ENCODE measurements around the gene TBC1D14.

Gene TBC1D14

GRCh38 chr4:7007944-7008343 is 98.3 kb downstream of the TBC1D14 start:
- Histone ChIP-seq H3K27ac (no peak overlapping the region), H3K4me3 (no peak overlapping the region), H3K27me3 (no peaks in the 10 kb centered on the region), H3K9me3 (no peaks in the 10 kb centered on the region), H3K9ac (no peak overlapping the region), H3K4me2 (no peak overlapping the region), H3K4me1 (peaks cover 29% of the 10 kb centered on the region), H4K20me1 (peaks cover 91% of the 10 kb centered on the region), H3K36me3 (peaks cover 92% of the 10 kb centered on the region)
- no peak for TF ChIP-seq Cebpa-rat (IDR thresholded peaks at IDR 0.05)

GRCh38 chr4:7009564-7009963 is 99.9 kb downstream of the TBC1D14 start:
- Histone ChIP-seq H4K20me1 (peaks cover 91% of the 10 kb centered on the region), H3K9ac (no peak overlapping the region), H3K36me3 (peaks cover 90% of the 10 kb centered on the region)

DNA sequence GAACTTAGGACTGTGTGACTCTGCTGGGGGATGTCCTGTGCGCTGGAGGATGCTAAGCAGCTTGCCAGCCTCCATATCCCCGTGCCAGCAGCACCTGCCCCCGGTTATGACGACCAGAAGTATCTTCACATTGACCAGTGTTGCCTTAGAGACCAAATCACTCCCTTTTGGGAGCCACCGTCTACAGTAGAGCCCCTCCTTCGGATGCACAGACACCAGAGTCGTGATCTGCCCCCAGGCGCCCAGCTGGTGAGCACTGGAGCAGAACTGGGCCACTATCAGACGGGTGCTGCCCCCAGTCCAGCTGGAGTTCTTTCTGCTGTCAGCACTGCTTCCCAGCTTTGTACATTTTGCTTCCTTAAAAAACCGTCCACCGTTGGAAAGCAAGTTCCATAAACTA is 103.5 kb downstream of the TBC1D14 start:
- H3K4me3 ChIP-seq, result no peak overlapping the region; the same call in 1 of the 2 replicates
- no peaks in the 10 kb centered on the region for H3K9me3 ChIP-seq
- H3K4me2 ChIP-seq, result peak overlapping the region; percentile 71
- no peak for TF ChIP-seq Cebpa-rat (IDR thresholded peaks at IDR 0.05)
- no peak overlapping the region; the same call in 1 of the 2 replicates for H3K9ac ChIP-seq
- peak overlapping the region; percentile 32; the same call in 1 of the 2 replicates for H3K27ac ChIP-seq
- peaks cover 53% of the 10 kb centered on the region for H3K4me1 ChIP-seq
- H3K36me3 ChIP-seq, result peaks cover 90% of the 10 kb centered on the region
- H4K20me1 ChIP-seq, result peaks cover 93% of the 10 kb centered on the region
- no peaks in the 10 kb centered on the region for H3K27me3 ChIP-seq

More at GRCh38 chr4:7009564-7009963, 99.9 kb downstream of the TBC1D14 start:
- Histone ChIP-seq H3K9me3 (no peaks in the 10 kb centered on the region), H3K27ac (no peak overlapping the region), H3K4me1 (peaks cover 32% of the 10 kb centered on the region), H3K4me2 (no peak overlapping the region), H3K27me3 (no peaks in the 10 kb centered on the region), H3K4me3 (no peak overlapping the region)
- TF ChIP-seq Cebpa-rat (IDR thresholded peaks at IDR 0.05), result no peak

GRCh38 chr4:7014815-7015214 is 105.2 kb downstream of the TBC1D14 start:
- no peak for TF ChIP-seq Cebpa-rat (IDR thresholded peaks at IDR 0.05)
- Histone ChIP-seq H3K36me3 (peaks cover 90% of the 10 kb centered on the region), H3K9ac (no peak overlapping the region), H3K27ac (peak overlapping the region; percentile 50), H3K4me3 (no peak overlapping the region), H3K4me1 (peaks cover 53% of the 10 kb centered on the region), H4K20me1 (peaks cover 96% of the 10 kb centered on the region), H3K27me3 (no peaks in the 10 kb centered on the region), H3K9me3 (no peaks in the 10 kb centered on the region), H3K4me2 (peak overlapping the region; percentile 71; the same call in 1 of the 2 replicates)

DNA sequence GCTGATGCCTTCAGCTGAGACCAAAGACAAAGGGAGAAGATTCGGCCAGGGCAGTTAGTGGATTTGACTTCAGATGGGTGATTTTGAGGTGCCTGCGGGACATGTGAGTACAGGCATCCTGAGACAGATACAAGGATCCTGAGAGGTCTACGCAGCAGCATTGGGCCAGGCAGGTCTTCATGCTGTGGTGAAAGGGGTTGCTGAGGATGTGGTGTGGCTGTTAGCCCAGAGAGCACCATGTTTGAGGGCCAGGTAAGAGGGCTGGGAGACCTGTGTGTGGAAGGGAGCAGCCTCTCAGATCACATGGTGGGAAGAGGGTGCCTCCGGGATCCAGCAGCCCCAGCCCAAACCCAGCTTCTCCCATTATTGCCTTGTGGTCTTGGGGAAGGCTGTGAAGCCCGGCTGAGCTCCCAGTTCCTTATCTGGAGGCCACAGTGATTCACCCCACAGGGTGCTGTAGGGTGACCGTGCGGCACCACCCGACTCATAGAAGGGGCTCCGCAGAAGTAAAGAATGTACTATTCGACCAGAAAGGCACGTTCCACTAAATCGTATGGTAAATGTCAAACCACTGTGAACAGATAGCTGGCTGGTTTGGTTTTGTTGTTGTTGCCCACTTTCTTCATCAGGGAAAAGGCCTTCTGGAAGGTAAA is 105.9 kb downstream of the TBC1D14 start:
- H3K27me3 ChIP-seq, result no peaks in the 10 kb centered on the region
- peaks cover 96% of the 10 kb centered on the region for H4K20me1 ChIP-seq
- no peak for TF ChIP-seq Cebpa-rat (IDR thresholded peaks at IDR 0.05)
- peak overlapping the region; percentile 50 for H3K27ac ChIP-seq
- peaks cover 90% of the 10 kb centered on the region for H3K36me3 ChIP-seq
- H3K4me3 ChIP-seq, result no peak overlapping the region
- no peaks in the 10 kb centered on the region for H3K9me3 ChIP-seq
- H3K4me1 ChIP-seq, result peaks cover 53% of the 10 kb centered on the region
- H3K9ac ChIP-seq, result no peak overlapping the region
- no peak overlapping the region for H3K4me2 ChIP-seq

GRCh38 chr4:7016086-7016485 is 106.5 kb downstream of the TBC1D14 start:
- H3K9me3 ChIP-seq, result no peaks in the 10 kb centered on the region
- peaks cover 53% of the 10 kb centered on the region for H3K4me1 ChIP-seq
- peaks cover 90% of the 10 kb centered on the region for H3K36me3 ChIP-seq
- no peak overlapping the region for H3K4me2 ChIP-seq
- no peak overlapping the region for H3K4me3 ChIP-seq
- H4K20me1 ChIP-seq, result peaks cover 96% of the 10 kb centered on the region
- no peak for TF ChIP-seq Cebpa-rat (IDR thresholded peaks at IDR 0.05)
- 0 out of 2 replicates have a peak overlapping the region, but pooled peaks have one; percentile 17 for H3K9ac ChIP-seq
- H3K27ac ChIP-seq, result peak overlapping the region; percentile 50
- H3K27me3 ChIP-seq, result no peaks in the 10 kb centered on the region

DNA sequence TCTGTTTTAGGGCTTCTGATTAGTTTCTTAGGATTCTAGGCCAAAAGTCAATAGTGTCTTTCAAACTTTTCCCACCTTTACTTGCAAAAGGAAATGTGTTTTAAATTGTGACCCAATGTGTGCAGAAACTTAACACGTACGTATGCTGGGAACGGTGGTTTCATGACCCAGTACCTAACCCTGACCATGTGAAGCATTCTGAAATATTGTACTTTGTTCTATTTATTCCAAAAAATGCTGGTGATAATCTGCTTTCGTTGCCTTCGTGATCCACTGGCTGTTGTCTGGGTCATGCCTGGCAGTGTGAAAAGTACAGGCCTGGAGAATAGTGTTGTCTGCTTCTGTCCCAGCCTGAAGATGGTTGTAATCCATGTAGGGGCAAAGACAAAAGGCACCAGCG is 106.9 kb downstream of the TBC1D14 start:
- H3K27me3 ChIP-seq, result no peaks in the 10 kb centered on the region
- peaks cover 90% of the 10 kb centered on the region for H3K36me3 ChIP-seq
- H3K27ac ChIP-seq, result peak overlapping the region; percentile 50
- H3K9ac ChIP-seq, result peak overlapping the region; percentile 17; the same call in 1 of the 2 replicates
- H3K4me3 ChIP-seq, result no peak overlapping the region
- no peak for TF ChIP-seq Cebpa-rat (IDR thresholded peaks at IDR 0.05)
- peaks cover 52% of the 10 kb centered on the region for H3K4me1 ChIP-seq
- H3K9me3 ChIP-seq, result no peaks in the 10 kb centered on the region
- peaks cover 98% of the 10 kb centered on the region for H4K20me1 ChIP-seq
- H3K4me2 ChIP-seq, result no peak overlapping the region

DNA sequence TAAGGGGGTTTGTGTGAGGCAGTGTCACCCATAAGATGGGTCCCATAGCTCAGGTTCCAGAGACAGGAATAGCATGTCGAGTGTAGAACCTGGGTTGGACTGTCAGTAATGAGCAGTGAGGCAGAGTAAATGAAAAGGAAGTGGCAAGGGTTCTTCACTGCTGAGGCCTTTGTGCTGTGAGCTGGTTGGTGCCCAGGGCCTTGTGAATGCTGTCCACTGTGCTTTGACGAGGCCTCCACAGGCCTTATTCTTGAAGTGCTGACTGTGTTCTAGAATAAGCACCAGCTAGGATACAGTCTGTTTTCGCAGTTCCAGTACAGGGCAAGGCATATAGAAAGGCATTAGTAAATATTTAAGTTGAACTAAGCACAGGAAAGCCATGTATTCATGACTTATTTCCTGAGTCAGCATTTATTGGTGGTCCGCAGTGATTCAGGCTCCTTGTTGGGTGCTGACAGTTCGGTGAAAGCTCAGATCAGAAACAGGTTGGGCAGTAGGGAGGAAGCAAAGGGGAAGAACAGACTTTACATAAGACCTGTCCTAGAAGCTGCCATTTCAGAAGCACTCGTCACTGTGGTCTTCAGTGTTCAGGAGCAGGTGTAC is 107.9 kb downstream of the TBC1D14 start:
- Histone ChIP-seq H3K36me3 (peaks cover 93% of the 10 kb centered on the region), H3K9me3 (no peaks in the 10 kb centered on the region), H3K4me1 (peaks cover 41% of the 10 kb centered on the region), H3K27me3 (no peaks in the 10 kb centered on the region), H3K4me2 (0 out of 2 replicates have a peak overlapping the region, but pooled peaks have one; percentile 4), H3K9ac (no peak overlapping the region), H4K20me1 (peaks cover 99% of the 10 kb centered on the region), H3K27ac (peak overlapping the region; percentile 27; the same call in 1 of the 2 replicates), H3K4me3 (no peak overlapping the region)
- no peak for TF ChIP-seq Cebpa-rat (IDR thresholded peaks at IDR 0.05)

DNA sequence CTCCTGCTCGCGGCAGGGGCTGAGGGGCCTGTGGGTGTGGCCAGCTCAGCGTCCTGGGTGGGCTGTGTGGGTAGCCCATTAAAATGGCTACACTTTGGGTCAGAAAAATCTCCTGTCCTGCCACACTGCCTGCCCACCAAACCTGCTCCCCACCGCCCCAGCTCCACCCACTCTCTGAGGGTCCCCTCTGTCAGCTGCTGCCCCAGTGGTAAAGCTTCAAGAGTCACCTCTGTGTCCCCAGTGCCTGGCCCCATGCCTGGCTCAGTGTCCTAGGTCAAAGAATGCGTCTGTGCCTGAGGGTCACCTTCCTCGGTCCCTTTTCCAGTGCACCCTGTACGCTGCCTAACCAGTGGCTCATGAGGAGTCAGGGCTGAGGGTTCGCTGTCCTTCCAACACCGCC is 108.7 kb downstream of the TBC1D14 start:
- Histone ChIP-seq H3K36me3 (peaks cover 97% of the 10 kb centered on the region), H3K27me3 (no peaks in the 10 kb centered on the region), H3K4me2 (no peak overlapping the region), H3K9me3 (no peaks in the 10 kb centered on the region), H3K9ac (no peak overlapping the region), H3K4me1 (peaks cover 34% of the 10 kb centered on the region), H3K4me3 (no peak overlapping the region), H4K20me1 (peaks cover 99% of the 10 kb centered on the region), H3K27ac (no peak overlapping the region)
- no peak for TF ChIP-seq Cebpa-rat (IDR thresholded peaks at IDR 0.05)

DNA sequence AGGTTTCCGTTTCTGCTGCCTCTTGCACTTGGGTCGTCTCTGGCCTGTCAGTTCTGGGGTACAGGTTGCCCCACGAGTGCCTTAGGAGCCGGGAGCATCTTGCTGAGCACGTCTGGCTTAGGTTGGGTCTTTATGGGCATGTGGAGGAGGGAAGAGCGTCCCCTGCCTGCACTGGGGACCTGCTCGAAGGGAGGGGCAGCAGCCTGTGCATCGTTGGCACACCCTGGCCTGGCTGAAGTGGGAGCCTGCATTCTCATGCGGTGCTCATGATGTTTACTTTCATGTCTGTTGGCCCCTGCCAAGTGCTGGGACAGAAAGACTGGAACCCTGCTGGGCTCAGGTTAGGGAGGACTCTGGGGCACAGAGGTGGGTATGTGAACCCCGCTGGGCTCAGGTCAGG is 109.7 kb downstream of the TBC1D14 start:
- Histone ChIP-seq H3K4me3 (no peak overlapping the region), H3K9me3 (no peaks in the 10 kb centered on the region), H3K9ac (no peak overlapping the region), H3K27me3 (no peaks in the 10 kb centered on the region), H3K4me2 (no peak overlapping the region), H3K27ac (no peak overlapping the region), H3K4me1 (peaks cover 24% of the 10 kb centered on the region), H4K20me1 (peaks cover 99% of the 10 kb centered on the region), H3K36me3 (peaks cover 100% of the 10 kb centered on the region)
- no peak for TF ChIP-seq Cebpa-rat (IDR thresholded peaks at IDR 0.05)

All from BLaER1 (cell line).